ENCODE results near the gene RNASE13.
A peak's percentile ranks its signal among the peaks of the same experiment; 100 is the strongest.
"Not testable (repeated sequence)": the region's sequence is repeated elsewhere in the genome, so short reads cannot be mapped to it uniquely, and the experiment has no call there.

RNASE13 gene

DNA sequence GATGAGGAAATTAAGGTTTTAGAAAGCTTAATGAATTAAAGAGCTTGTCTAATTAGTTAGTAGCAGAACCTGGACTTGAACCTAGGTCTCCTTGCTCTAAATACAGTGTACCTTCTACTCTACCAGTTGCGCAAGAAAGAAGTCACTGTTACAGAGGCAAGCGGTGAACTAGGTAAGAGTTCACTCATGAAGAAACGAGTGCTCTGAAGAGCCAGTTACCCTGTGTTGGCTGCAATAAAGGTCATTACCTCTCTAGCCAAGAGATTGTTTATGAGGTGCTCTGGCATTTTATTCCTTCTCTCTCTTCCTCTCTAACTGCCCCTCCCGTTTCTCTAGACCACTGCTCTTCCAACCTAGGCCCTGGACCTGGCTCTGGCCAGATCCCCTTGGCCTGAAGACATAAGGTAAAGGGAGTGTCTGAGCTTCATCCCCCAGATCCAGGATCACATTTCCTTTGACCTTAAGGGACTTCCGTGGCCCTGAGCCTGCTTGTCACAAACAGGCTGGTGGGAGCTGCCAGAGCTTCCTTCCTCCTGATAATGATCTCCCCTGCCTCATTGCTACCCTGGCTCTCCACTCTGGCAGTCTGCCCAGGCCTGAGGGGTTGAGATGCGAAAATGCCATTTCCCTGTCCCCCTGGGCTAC, 9.5 kb upstream of the RNASE13 start:
- no peak overlapping the region for H3K27ac ChIP-seq
- TF ChIP-seq CTCF (IDR thresholded peaks at IDR 0.05) (no peak), ZFX (IDR thresholded peaks at IDR 0.05; ENCODE audit: borderline replicate concordance) (no peak)

- TF ChIP-seq ZFX (IDR thresholded peaks at IDR 0.05; ENCODE audit: borderline replicate concordance) (no peak), CTCF (IDR thresholded peaks at IDR 0.05) (no peak)
- no peak overlapping the region for H3K27ac ChIP-seq
Measured at GRCh38 chr14:21043387-21043973, 8.9 kb upstream of the RNASE13 start.

- no peak overlapping the region for H3K27ac ChIP-seq
- TF ChIP-seq ZFX (IDR thresholded peaks at IDR 0.05; ENCODE audit: borderline replicate concordance) (no peak), CTCF (IDR thresholded peaks at IDR 0.05) (no peak)
Measured at GRCh38 chr14:21042918-21043317, 8.3 kb upstream of the RNASE13 start.

GRCh38 chr14:21041676-21042433, 7.2 kb upstream of the RNASE13 start, which contains the start of gene RNASE7:
Gene RNASE7, plus strand, starts transcription at chr14:21042362. Its CDS starts 631 bp downstream, at chr14:21042993.
- no peak within 1 kb of the TSS for H3K27ac ChIP-seq
- no peak for TF ChIP-seq ZFX (IDR thresholded peaks at IDR 0.05; ENCODE audit: borderline replicate concordance)
- no peak for TF ChIP-seq CTCF (IDR thresholded peaks at IDR 0.05)

- not testable (repeated sequence) for H3K27ac ChIP-seq
Measured at GRCh38 chr14:21040941-21041340, 6.3 kb upstream of the RNASE13 start.

DNA sequence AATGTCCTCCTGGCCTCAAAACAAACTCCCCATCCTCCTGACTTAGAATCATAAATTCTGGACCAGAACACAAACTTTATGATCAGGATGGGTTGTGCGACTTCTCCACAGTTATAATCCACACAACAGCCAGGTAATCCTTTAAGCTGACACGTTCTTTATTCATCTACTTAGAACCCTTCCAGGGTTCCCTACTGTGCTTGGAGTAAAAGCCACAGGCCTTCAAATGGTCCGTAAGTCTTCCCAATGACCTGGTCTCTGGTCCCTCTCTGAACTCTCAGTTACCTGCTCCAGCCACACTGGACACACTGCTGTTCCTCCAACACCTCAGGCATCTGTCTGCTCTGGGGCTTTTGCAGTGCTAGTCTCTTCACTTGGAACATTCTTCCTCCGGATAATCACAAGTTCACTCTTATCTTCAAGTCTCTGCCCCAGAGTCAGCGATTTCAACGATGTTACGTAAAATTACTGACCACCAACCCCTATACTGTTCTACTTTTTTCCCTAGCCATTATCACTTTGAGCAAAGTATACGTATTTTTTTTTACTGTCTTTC, 5.8 kb upstream of the RNASE13 start:
- TF ChIP-seq ZFX (IDR thresholded peaks at IDR 0.05; ENCODE audit: borderline replicate concordance) (no peak), CTCF (IDR thresholded peaks at IDR 0.05) (0 out of 2 replicates have a peak, but pooled peaks have one; percentile 12)
- no peak overlapping the region for H3K27ac ChIP-seq

DNA sequence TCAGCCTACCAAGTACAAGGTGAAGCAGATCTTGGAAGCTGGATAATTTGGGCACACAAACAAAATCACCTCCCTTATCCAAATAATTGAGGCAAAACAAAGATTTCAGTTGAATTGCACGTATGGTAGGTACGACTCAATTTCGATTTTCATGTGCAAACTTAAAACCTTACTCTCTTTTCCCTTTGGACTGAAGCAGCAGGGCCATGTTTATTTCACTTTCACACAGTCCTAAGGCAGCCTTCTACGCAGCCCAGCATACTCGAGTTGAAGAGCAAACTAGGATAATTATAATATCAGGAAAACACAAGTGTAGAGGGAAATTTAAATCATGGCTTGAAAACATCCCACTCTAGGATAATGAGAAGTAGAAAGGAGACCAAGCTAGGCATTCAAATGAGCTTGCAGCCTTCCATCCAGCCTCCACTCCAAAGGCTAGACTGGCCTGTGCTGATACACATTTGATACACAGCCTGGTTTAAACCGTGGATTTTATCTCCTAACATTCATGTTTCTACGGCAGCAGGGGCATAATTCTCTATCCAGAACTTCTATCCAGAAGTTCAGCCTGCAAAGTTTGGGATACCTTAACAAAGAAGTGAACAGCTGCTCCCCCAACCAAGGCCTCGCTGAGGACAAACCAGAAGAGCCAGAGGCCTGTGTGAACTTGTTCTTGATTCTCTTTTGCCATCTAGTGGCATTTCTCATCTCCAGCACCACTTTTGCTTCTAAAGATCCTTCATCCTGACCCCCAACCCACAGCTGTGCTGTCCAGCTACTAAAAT, 5.2 kb upstream of the RNASE13 start:
- no peak overlapping the region for H3K27ac ChIP-seq
- TF ChIP-seq ZFX (IDR thresholded peaks at IDR 0.05; ENCODE audit: borderline replicate concordance) (no peak), CTCF (IDR thresholded peaks at IDR 0.05) (peak; percentile 65)

Measured in 22Rv1 (cell line).